ENCODE results near the gene MYL12B.
A peak's percentile ranks its signal among the peaks of the same experiment; 100 is the strongest.
"Not testable (repeated sequence)": the region's sequence is repeated elsewhere in the genome, so short reads cannot be mapped to it uniquely, and the experiment has no call there.

The MYL12B gene

GRCh38 chr18:3315344-3315743, 53.4 kb downstream of the MYL12B start:
- H3K4me1 ChIP-seq (ENCODE audit: control insufficient read depth, insufficient read depth, low read length); H3K36me3 ChIP-seq (ENCODE audit: control insufficient read depth, insufficient read depth, low read length, severe bottlenecking); H3K9me3 ChIP-seq (ENCODE audit: control insufficient read depth, low read length); DNase-seq (ENCODE audit: low read depth); H3K4me3 ChIP-seq (ENCODE audit: low read length); H3K9ac ChIP-seq (ENCODE audit: low read length); H3K27me3 ChIP-seq (replicated peaks; ENCODE audit: control insufficient read depth, insufficient read depth, low read length): not testable (repeated sequence)

GRCh38 chr18:3319399-3319798, 57.5 kb downstream of the MYL12B start:
- Histone ChIP-seq H3K36me3 (ENCODE audit: control insufficient read depth, insufficient read depth, low read length, severe bottlenecking) (no peaks in the 10 kb centered on the region), H3K4me3 (ENCODE audit: low read length) (no peak overlapping the region), H3K9me3 (ENCODE audit: control insufficient read depth, low read length) (no peaks in the 10 kb centered on the region), H3K27me3 (replicated peaks; ENCODE audit: control insufficient read depth, insufficient read depth, low read length) (no peaks in the 10 kb centered on the region), H3K9ac (ENCODE audit: low read length) (no peak overlapping the region), H3K4me1 (ENCODE audit: control insufficient read depth, insufficient read depth, low read length) (peaks cover 17% of the 10 kb centered on the region)
- DNase-seq (ENCODE audit: low read depth) = no peak

- DNase-seq (ENCODE audit: low read depth) = no peak
- no peak overlapping the region for H3K9ac ChIP-seq (ENCODE audit: low read length)
- no peaks in the 10 kb centered on the region for H3K27me3 ChIP-seq (replicated peaks; ENCODE audit: control insufficient read depth, insufficient read depth, low read length)
- H3K9me3 ChIP-seq (ENCODE audit: control insufficient read depth, low read length) = no peaks in the 10 kb centered on the region
- H3K36me3 ChIP-seq (ENCODE audit: control insufficient read depth, insufficient read depth, low read length, severe bottlenecking) = no peaks in the 10 kb centered on the region
- no peak overlapping the region for H3K4me3 ChIP-seq (ENCODE audit: low read length)
- peaks cover 17% of the 10 kb centered on the region for H3K4me1 ChIP-seq (ENCODE audit: control insufficient read depth, insufficient read depth, low read length)
Observed at GRCh38 chr18:3319894-3320454, 58.0 kb downstream of the MYL12B start.

- Histone ChIP-seq H3K4me3 (ENCODE audit: low read length) (no peak overlapping the region), H3K27me3 (replicated peaks; ENCODE audit: control insufficient read depth, insufficient read depth, low read length) (no peaks in the 10 kb centered on the region), H3K4me1 (ENCODE audit: control insufficient read depth, insufficient read depth, low read length) (peaks cover 17% of the 10 kb centered on the region), H3K9me3 (ENCODE audit: control insufficient read depth, low read length) (no peaks in the 10 kb centered on the region), H3K9ac (ENCODE audit: low read length) (no peak overlapping the region), H3K36me3 (ENCODE audit: control insufficient read depth, insufficient read depth, low read length, severe bottlenecking) (no peaks in the 10 kb centered on the region)
- peak; percentile 76 for DNase-seq (ENCODE audit: low read depth)
Observed at GRCh38 chr18:3321133-3321812, 59.3 kb downstream of the MYL12B start.

GRCh38 chr18:3323900-3324299, 62.0 kb downstream of the MYL12B start:
- H3K27me3 ChIP-seq (replicated peaks; ENCODE audit: control insufficient read depth, insufficient read depth, low read length) = no peaks in the 10 kb centered on the region
- no peaks in the 10 kb centered on the region for H3K36me3 ChIP-seq (ENCODE audit: control insufficient read depth, insufficient read depth, low read length, severe bottlenecking)
- no peak overlapping the region for H3K4me3 ChIP-seq (ENCODE audit: low read length)
- no peak for DNase-seq (ENCODE audit: low read depth)
- H3K9me3 ChIP-seq (ENCODE audit: control insufficient read depth, low read length) = no peaks in the 10 kb centered on the region
- no peak overlapping the region for H3K9ac ChIP-seq (ENCODE audit: low read length)
- peaks cover 17% of the 10 kb centered on the region for H3K4me1 ChIP-seq (ENCODE audit: control insufficient read depth, insufficient read depth, low read length)

All from adipocyte (in vitro differentiated cells).